Measurements from ENCODE around the gene NUDT4. TPM values are rescaled to one million over a fixed set of nuclear protein-coding genes. Genes with fewer than 3 reads are reported as not detected.

NUDT4 gene
- total and polyA plus RNA-seq, 2 donors (not counting 3 experiments of a cell fraction or from before 2014, with no cell fraction given): 76.0 to 161 TPM

DNA sequence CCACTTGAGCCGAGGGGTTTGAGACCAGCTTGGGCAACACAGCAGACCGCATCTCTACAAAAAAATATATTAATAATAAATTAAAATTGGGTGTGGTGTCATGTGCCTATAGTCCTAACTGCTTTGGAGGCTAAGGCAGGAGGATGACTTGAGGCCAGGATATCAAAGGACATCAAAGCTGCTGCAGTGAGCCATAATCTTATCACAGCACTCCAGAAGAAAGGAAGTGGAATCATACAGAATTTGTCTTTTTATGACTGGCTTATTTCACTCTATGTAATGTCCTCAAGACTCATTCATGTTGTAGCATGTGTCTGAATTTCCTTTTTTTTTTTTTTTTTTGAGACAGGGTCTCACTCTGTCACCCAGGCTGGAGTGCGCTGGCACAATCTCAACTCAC lies 43.9 kb upstream of the NUDT4 start:
- dilution Hi-C loops (cut with MboI; ENCODE audit: extremely low pct_ligation_motif_present, low sequenced_read_pairs): no loop called here
- BruUV-seq (replicated peaks): no TSS peak
- FAIRE-seq: no peak

More for the DNA sequence above, 43.9 kb upstream of the NUDT4 start:
- Histone ChIP-seq H3K4me2 (ENCODE audit: insufficient read depth, low read length) (no peak overlapping the region), H3K9me1 (replicated peaks; ENCODE audit: control insufficient read depth, extremely low read depth, insufficient read depth, low read length) (no peaks in the 10 kb centered on the region), H2AFZ (ENCODE audit: low read depth, low read length) (no peak overlapping the region), H3K79me2 (ENCODE audit: control insufficient read depth, insufficient read depth, low read length) (no peaks in the 10 kb centered on the region), H3K9me3 (replicated peaks; ENCODE audit: control insufficient read depth, insufficient read depth, low read length) (no peaks in the 10 kb centered on the region), H3K4me1 (ENCODE audit: control insufficient read depth, extremely low read depth, insufficient read depth, low read length) (no peaks in the 10 kb centered on the region), H4K20me1 (replicated peaks; ENCODE audit: control insufficient read depth, extremely low read depth, insufficient read depth, low read length) (no peaks in the 10 kb centered on the region), H3K27ac (ENCODE audit: insufficient read depth, low read depth, low read length) (no peak overlapping the region), H3K36me3 (ENCODE audit: control insufficient read depth in 2 of 2, extremely low read depth in 1 of 2, insufficient read depth in 2 of 2, low read length in 2 of 2) (no peaks in the 10 kb centered on the region), H3K27me3 (ENCODE audit: control insufficient read depth in 2 of 2, insufficient read depth in 2 of 2, low read length in 2 of 2) (no peaks in the 10 kb centered on the region), H3K9ac (replicated peaks; ENCODE audit: extremely low read depth, insufficient read depth, low read length) (no peak overlapping the region), H3K4me3 (replicated peaks in 1 of 3; ENCODE audit: insufficient read depth in 1 of 3, low read depth in 1 of 3, low read length in 3 of 3) (no peak overlapping the region)
- intact Hi-C loops (cut with micrococcal nuclease): no loop called here
- ChIA-PET POLR2A (no interaction called here), CTCF (no interaction called here)
- TF ChIP-seq POLR2A (IDR thresholded peaks at IDR 0.05; ENCODE audit: low read depth, low read length) (no peak), JUN (IDR thresholded peaks at IDR 0.05; ENCODE audit: borderline replicate concordance, insufficient read depth, insufficient read length, low read depth) (no peak), POLR2AphosphoS5 (IDR thresholded peaks at IDR 0.05; ENCODE audit: insufficient read depth, low read depth, low read length) (no peak), FOS (IDR thresholded peaks at IDR 0.05; ENCODE audit: borderline replicate concordance, insufficient read depth, low read length) (no peak), MYC (IDR thresholded peaks at IDR 0.05; ENCODE audit: low read depth, low read length) (no peak), EZH2 (IDR thresholded peaks at IDR 0.05; ENCODE audit: borderline replicate concordance, low read depth, low read length, severe bottlenecking) (no peak), GATA2 (IDR thresholded peaks at IDR 0.05; ENCODE audit: insufficient read depth, insufficient read length, low read depth, low read length) (no peak)
- TF ChIP-seq, protein P1, sequence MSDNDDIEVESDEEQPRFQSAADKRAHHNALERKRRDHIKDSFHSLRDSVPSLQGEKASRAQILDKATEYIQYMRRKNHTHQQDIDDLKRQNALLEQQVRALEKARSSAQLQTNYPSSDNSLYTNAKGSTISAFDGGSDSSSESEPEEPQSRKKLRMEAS (IDR thresholded peaks at IDR 0.05; ENCODE audit: insufficient read depth, insufficient read length): no peak
- TF ChIP-seq, protein P2, sequence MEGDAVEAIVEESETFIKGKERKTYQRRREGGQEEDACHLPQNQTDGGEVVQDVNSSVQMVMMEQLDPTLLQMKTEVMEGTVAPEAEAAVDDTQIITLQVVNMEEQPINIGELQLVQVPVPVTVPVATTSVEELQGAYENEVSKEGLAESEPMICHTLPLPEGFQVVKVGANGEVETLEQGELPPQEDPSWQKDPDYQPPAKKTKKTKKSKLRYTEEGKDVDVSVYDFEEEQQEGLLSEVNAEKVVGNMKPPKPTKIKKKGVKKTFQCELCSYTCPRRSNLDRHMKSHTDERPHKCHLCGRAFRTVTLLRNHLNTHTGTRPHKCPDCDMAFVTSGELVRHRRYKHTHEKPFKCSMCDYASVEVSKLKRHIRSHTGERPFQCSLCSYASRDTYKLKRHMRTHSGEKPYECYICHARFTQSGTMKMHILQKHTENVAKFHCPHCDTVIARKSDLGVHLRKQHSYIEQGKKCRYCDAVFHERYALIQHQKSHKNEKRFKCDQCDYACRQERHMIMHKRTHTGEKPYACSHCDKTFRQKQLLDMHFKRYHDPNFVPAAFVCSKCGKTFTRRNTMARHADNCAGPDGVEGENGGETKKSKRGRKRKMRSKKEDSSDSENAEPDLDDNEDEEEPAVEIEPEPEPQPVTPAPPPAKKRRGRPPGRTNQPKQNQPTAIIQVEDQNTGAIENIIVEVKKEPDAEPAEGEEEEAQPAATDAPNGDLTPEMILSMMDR (IDR thresholded peaks at IDR 0.05; ENCODE audit: extremely low read depth in 1 of 2, insufficient read depth in 1 of 2, low read depth in 1 of 2, low read length in 2 of 2): no peak
- no peak for DNase-seq (ENCODE audit: low read depth, low spot score)
